ENCODE measurements around the gene CNTNAP5.

Gene CNTNAP5

DNA sequence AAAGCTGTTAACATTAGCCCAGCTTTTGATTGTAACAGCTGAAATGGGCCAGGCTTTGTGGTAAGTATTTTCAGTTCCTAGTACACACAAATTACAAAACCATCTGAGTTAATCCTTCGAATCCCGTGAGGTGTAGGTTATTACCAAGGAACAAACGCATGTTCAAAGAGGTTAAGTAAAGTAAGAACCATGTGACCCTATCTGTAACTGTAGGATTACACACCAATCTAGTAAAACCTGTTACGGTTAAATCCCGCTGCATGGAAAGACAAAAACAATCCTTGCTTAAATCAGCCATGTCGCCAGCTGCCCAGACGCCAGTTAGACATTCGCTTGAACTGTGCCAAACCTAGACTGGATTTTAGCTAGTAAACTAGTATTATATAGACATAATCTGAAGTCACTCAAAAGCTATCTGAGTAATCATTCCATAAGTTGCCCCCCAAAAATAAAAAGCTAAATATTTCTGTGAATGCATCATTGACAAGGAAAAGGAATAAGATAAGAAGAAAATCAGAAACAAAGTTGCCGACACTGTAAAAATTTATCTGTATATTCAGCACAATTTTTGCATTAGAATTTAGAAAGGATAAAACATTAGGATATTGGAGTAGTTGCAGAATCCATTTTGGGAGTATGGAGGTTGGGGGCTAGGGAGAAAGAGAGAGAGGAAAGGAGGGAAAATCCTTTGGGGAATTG is 638.0 kb downstream of the CNTNAP5 start:
- no peak for TF ChIP-seq ZFX (IDR thresholded peaks at IDR 0.05; ENCODE audit: borderline replicate concordance)
- TF ChIP-seq, protein P1, sequence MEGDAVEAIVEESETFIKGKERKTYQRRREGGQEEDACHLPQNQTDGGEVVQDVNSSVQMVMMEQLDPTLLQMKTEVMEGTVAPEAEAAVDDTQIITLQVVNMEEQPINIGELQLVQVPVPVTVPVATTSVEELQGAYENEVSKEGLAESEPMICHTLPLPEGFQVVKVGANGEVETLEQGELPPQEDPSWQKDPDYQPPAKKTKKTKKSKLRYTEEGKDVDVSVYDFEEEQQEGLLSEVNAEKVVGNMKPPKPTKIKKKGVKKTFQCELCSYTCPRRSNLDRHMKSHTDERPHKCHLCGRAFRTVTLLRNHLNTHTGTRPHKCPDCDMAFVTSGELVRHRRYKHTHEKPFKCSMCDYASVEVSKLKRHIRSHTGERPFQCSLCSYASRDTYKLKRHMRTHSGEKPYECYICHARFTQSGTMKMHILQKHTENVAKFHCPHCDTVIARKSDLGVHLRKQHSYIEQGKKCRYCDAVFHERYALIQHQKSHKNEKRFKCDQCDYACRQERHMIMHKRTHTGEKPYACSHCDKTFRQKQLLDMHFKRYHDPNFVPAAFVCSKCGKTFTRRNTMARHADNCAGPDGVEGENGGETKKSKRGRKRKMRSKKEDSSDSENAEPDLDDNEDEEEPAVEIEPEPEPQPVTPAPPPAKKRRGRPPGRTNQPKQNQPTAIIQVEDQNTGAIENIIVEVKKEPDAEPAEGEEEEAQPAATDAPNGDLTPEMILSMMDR (IDR thresholded peaks at IDR 0.05): no peak
- no peak overlapping the region for H3K27ac ChIP-seq

DNA sequence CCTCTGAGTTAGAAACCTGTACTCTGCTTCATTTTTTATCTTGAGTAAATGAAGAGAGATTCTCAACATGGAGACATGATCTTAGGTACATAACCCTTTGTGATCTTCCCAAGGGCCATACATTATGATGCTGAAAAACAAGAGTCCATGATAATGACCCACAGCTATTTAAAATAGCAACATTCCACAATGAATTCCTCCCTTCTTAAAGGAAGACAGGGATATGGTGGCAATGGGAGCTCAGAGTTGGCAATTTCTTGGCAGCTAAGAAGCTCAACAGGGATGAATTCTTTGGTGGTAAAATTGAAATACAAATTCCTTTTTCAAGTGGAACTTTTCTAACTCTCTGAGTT is 638.5 kb downstream of the CNTNAP5 start:
- TF ChIP-seq, protein P1 (IDR thresholded peaks at IDR 0.05): no peak
- TF ChIP-seq ZFX (IDR thresholded peaks at IDR 0.05; ENCODE audit: borderline replicate concordance): no peak
- H3K27ac ChIP-seq: no peak overlapping the region

DNA sequence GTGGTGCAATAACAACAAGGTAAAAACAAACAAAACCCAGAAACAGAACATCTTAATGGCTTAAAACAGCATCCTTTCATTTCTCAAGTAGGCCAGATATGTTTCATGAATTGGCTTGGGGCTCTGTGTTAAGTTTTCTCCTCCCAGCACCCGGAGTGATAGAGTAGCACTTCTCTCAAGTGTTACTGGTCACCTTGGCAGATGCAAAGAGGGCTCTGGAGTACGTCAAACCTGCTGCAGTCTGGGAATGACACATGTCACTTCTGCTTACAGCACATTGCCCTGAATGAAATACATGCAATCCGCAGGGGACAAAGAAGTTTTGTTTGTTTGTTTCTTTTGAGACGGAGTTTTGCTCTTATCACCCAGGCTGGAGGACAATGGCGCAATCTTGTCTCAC is 639.3 kb downstream of the CNTNAP5 start:
- H3K27ac ChIP-seq: no peak overlapping the region
- no peak for TF ChIP-seq ZFX (IDR thresholded peaks at IDR 0.05; ENCODE audit: borderline replicate concordance)
- TF ChIP-seq, protein P1 (IDR thresholded peaks at IDR 0.05): no peak

DNA sequence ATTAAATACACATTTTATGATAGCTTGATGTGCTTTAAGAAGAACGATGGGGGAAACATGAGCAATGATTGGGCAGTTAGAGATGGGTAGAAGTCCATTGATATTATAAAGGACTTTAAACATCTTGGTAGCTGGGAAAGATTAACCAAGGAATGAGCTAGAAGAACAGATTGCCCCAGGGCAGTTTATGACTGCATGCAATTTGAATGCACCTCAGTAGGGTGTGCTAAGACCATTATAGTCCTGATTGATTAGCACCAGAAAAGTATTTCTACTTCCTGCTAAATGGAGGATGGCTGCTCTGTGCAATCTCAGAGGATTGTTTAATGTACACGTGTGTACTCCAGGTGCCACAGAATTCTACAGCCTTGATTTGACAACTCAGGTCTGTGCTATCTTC is 641.9 kb downstream of the CNTNAP5 start:
- H3K27ac ChIP-seq: no peak overlapping the region
- TF ChIP-seq ZFX (IDR thresholded peaks at IDR 0.05; ENCODE audit: borderline replicate concordance): no peak
- TF ChIP-seq, protein P1 (IDR thresholded peaks at IDR 0.05): no peak

DNA sequence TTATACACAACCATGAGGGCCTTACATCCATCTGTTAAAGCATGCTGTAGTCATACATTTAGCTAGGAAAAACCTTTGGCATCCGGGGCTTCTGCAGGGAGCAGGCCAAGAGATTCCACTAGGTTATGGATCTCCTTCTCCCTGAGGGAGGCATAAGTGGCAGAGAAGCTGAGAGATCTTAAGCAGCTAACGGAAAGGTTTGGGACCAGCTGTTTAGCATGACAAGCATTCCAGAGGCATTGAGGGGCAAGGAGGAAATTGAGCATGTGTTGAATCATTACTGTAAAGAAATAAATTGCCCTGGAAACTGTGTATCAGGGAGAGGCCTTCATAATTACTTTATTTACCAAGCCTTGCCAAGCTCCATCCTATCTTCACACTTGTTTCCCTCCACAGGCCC is 643.1 kb downstream of the CNTNAP5 start:
- no peak for TF ChIP-seq ZFX (IDR thresholded peaks at IDR 0.05; ENCODE audit: borderline replicate concordance)
- TF ChIP-seq, protein P1 (IDR thresholded peaks at IDR 0.05): no peak
- H3K27ac ChIP-seq: no peak overlapping the region

DNA sequence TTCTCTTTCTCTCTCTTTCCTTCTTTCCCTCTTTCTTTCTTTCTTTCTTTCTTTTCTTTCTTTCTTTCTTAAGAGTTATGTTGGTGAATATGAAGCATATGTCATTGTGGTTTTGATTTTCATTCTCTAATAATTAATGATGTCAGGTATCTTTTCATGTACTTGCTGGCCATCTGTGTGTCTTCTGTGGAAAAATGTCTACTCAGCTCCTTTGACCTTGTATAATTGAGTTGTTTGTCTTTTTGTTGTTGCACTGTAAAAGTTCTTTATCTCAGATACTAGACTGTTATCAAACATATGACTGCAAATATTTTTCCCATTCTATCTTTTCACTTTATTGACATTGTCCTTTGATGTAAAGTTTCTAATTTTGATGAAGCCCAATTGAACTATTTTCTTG is 645.1 kb downstream of the CNTNAP5 start:
- no peak for TF ChIP-seq ZFX (IDR thresholded peaks at IDR 0.05; ENCODE audit: borderline replicate concordance)
- TF ChIP-seq, protein P1 (IDR thresholded peaks at IDR 0.05): no peak
- H3K27ac ChIP-seq: no peak overlapping the region

DNA sequence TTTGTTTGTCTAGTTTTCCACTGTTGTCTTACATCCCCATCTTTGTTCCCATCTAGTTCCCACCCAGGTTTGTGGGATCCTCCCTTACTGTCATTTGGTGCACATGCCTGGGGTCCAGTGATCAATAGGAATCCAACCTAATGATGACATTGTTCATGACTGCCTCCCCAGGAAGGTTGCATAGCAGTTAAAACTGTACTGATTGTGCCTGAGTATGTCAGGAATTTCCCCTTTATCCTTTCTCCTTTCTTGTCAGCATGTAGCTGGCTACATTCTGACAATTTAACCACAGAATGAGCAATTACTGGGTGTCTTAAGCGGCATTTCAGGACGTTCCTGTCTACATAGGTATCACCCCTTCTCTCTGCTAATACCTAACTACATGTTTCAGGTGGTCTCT is 653.0 kb downstream of the CNTNAP5 start:
- no peak overlapping the region for H3K27ac ChIP-seq
- no peak for TF ChIP-seq ZFX (IDR thresholded peaks at IDR 0.05; ENCODE audit: borderline replicate concordance)
